Fibroblast of skin of left quadriceps (primary cell): Measurements from ENCODE around the gene FNDC10.

Source experiments
- DNase-seq, 2 experiments: peaks; one replicate each; pipeline ENCODE4 v3.0.0-alpha.2; 2013; ENCODE audit warnings: low read depth in 2 of 2

The FNDC10 gene

GRCh38 chr1:1627829-1628753 lies 28.2 kb upstream of the FNDC10 start:
- no peak for DNase-seq

GRCh38 chr1:1627261-1627828 lies 27.4 kb upstream of the FNDC10 start:
- no peak for DNase-seq

GRCh38 chr1:1626207-1627141 lies 26.5 kb upstream of the FNDC10 start:
- no peak for DNase-seq

GRCh38 chr1:1625824-1626206 lies 25.9 kb upstream of the FNDC10 start:
- DNase-seq = no peak

GRCh38 chr1:1625404-1625775 lies 25.5 kb upstream of the FNDC10 start:
- no peak for DNase-seq

GRCh38 chr1:1624443-1625403 lies 24.8 kb upstream of the FNDC10 start:
- DNase-seq = no peak

GRCh38 chr1:1623631-1624442 lies 23.9 kb upstream of the FNDC10 start:
- no peak for DNase-seq

- DNase-seq = no peak
These were observed 23.3 kb upstream of the FNDC10 start for GRCh38 chr1:1623181-1623630.

GRCh38 chr1:1622788-1623094 lies 22.8 kb upstream of the FNDC10 start:
- no peak for DNase-seq

GRCh38 chr1:1622010-1622787 lies 22.3 kb upstream of the FNDC10 start:
- no peak for DNase-seq

- no peak for DNase-seq
These were observed 21.5 kb upstream of the FNDC10 start for GRCh38 chr1:1621173-1622009.

- DNase-seq = no peak
These were observed 20.7 kb upstream of the FNDC10 start for GRCh38 chr1:1620433-1621139.

- no peak for DNase-seq
These were observed 20.0 kb upstream of the FNDC10 start for GRCh38 chr1:1619917-1620361.

- DNase-seq = no peak
These were observed 18.6 kb upstream of the FNDC10 start for GRCh38 chr1:1618396-1619068.

- DNase-seq = no peak
These were observed 18.0 kb upstream of the FNDC10 start for GRCh38 chr1:1617925-1618324.

- DNase-seq = no peak
These were observed 17.6 kb upstream of the FNDC10 start for GRCh38 chr1:1617516-1617915.

- no peak for DNase-seq
These were observed 16.9 kb upstream of the FNDC10 start for GRCh38 chr1:1616838-1617237.
